ENCODE data around the gene CD300A. TPM values are rescaled to one million over a fixed set of nuclear protein-coding genes. Genes with fewer than 3 reads are reported as not detected.
"Not testable (repeated sequence)": the region's sequence is repeated elsewhere in the genome, so short reads cannot be mapped to it uniquely, and the experiment has no call there.

Gene CD300A
- total RNA-seq, 4 donors from 2014 or later = 5.5 to 13.0 (median 8.7) TPM

DNA sequence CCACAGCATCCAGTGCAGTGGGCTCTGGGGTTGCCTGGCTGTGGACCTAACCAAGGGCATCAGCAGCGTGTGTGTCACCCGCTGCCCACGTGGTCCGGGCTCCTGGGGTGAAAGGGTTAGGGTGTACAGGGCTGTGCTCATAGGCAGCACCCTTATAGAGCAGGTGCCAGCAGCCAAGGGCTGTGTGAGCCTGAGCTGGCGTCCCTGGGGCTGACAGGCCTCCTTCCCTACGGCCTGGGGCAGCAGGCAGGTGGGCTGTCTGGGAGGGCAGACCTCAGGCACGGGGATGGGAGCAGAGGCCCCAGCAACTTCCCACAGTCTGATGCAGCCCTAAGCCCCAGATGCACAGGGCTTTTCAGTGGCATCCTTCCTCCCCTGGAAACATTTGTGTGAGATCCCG is 13.9 kb downstream of the CD300A start:
- intact Hi-C loops (cut with DNase I; ENCODE audit: low total_unique reads) = no loop called here
- 76 to 84% methylated on average over 8 of the region's 8 CpGs for WGBS, 2 donors
- DNase-seq (ENCODE audit: low spot score in 2 of 2) = no peak
- no peak for TF ChIP-seq CTCF (IDR thresholded peaks at IDR 0.05)
- TF ChIP-seq POLR2A (IDR thresholded peaks at IDR 0.05) = no peak
- no peak overlapping the region for H3K4me3 ChIP-seq (ENCODE audit: low read depth, poor library complexity, severe bottlenecking)

DNA sequence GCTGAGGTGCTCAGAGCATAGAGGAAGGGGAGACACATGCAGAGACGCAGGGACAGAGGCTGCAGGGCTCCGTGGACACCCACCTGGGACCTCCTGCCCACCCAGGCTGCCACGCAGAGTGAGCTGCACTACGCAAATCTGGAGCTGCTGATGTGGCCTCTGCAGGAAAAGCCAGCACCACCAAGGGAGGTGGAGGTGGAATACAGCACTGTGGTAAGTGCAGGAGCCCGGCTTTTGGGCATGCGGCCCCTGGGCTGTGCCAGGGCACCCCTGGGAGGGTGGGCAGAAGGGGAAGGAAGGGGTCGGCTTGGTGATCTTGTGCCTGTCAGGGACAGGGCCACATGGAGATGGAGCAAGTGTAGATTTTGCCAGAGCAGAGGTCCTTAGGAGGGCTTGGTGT is 15.2 kb downstream of the CD300A start:
- DNase-seq (ENCODE audit: low spot score in 2 of 2) = no peak
- 75 to 85% methylated on average over 7 of the region's 7 CpGs for WGBS, 2 donors
- intact Hi-C loops (cut with DNase I; ENCODE audit: low total_unique reads) = no loop called here
- H3K4me3 ChIP-seq (ENCODE audit: low read depth, poor library complexity, severe bottlenecking) = no peak overlapping the region
- TF ChIP-seq CTCF (IDR thresholded peaks at IDR 0.05) = no peak
- no peak for TF ChIP-seq POLR2A (IDR thresholded peaks at IDR 0.05)

DNA sequence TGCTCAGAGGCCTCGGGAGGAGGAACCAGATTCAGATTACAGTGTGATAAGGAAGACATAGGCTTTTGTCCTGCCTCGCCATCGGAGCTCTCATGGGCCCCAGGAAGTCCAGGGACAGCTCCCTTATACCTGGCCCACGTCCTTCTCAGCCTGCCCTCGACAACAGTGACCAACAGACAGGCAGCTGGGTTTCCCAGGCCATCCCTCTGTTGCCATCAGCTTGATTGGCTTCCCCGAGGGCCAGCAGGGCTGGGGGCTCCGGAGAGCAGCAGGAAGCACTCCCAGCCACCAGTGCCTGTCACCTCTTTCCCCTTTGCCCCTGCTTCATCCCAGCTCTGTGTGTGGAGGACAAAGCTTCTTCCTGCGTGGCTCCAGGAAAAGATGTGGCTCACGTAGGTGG is 17.6 kb downstream of the CD300A start:
- DNase-seq (ENCODE audit: low spot score in 2 of 2) = peak in 1 of 2 donors; percentile 39
- no peak for TF ChIP-seq CTCF (IDR thresholded peaks at IDR 0.05)
- no peak for TF ChIP-seq POLR2A (IDR thresholded peaks at IDR 0.05)

DNA sequence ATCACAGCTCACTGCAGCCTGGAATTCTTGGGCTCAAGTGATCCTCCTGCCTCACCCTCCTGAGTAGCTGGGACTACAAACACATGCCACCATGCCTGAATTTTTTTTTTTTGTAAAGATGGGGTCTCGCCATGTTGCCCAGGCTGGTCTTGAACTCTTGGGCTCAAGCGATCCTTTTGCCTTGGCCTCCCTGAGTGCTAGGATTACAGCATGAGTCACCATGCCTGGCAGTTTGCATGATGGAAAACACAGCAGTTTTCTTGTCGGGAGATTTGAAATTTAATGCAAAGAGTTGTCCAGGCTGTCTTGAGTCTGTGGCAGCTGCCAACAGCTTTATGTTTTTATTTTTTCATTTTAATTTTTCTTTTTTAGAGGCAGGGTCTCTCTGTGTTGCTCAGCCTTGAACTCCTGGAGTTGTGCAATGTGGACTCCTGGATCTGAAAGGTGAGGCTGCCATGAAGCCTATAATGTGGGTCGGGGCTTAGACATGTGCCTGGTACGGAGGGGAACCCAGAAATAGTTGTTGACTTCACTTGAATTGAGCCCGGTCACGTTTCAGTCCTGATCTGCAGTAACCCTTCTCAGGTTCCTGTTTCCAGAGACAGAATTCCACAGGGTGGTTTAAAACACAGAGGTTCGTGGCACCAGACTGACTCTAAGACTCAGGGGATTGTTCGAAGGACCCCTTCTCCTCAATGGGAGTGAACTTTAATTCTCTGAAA is 18.7 kb downstream of the CD300A start:
- WGBS, 2 donors = 63 to 71% methylated on average over 9 of the region's 9 CpGs
- H3K4me3 ChIP-seq (ENCODE audit: low read depth, poor library complexity, severe bottlenecking) = no peak overlapping the region
- intact Hi-C loops (cut with DNase I; ENCODE audit: low total_unique reads) = no loop called here
- TF ChIP-seq POLR2A (IDR thresholded peaks at IDR 0.05) = no peak
- no peak for TF ChIP-seq CTCF (IDR thresholded peaks at IDR 0.05)
- DNase-seq (ENCODE audit: low spot score in 2 of 2) = peak in 1 of 2 donors; percentile 31

More for the DNA sequence above, 17.6 kb downstream of the CD300A start:
- no peak overlapping the region for H3K4me3 ChIP-seq (ENCODE audit: low read depth, poor library complexity, severe bottlenecking)
- WGBS, 2 donors = 77 to 80% methylated on average over 9 of the region's 9 CpGs
- intact Hi-C loops (cut with DNase I; ENCODE audit: low total_unique reads) = no loop called here

- TF ChIP-seq CTCF (IDR thresholded peaks at IDR 0.05) (no peak), POLR2A (IDR thresholded peaks at IDR 0.05) (no peak)
- peak in 1 of 2 donors; percentile 48 for DNase-seq (ENCODE audit: low spot score in 2 of 2)
- WGBS, 2 donors = 83 to 93% methylated on average over 5 of the region's 5 CpGs
- H3K4me3 ChIP-seq (ENCODE audit: low read depth, poor library complexity, severe bottlenecking) = no peak overlapping the region
- intact Hi-C loops (cut with DNase I; ENCODE audit: low total_unique reads) = no loop called here
These were observed 19.4 kb downstream of the CD300A start for GRCh38 chr17:74485841-74486240.

DNA sequence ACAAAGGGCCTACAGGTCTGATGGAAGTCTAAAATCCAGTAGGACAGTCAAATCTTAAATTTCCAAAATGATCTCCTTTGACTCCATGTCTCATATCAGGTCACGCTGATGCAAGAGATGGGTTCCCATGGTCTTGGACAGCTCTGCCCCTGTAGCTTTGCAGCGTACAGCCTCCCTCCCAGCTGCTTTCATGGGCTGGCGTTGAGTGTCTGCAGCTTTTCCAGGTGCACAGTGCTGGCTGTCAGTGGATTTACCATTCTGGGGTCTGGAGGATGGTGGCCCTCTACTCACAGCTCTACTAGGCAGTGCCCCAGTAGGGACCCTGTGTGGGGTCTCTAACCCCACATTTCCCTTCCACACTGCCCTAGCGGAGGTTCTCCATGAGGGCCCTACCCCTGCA is 21.8 kb downstream of the CD300A start:
- H3K4me3 ChIP-seq (ENCODE audit: low read depth, poor library complexity, severe bottlenecking); intact Hi-C loops (cut with DNase I; ENCODE audit: low total_unique reads): not testable (repeated sequence)
- 89 to 91% methylated on average over 4 of the region's 4 CpGs for WGBS, 2 donors
- peak in 1 of 2 donors; percentile 46 for DNase-seq (ENCODE audit: low spot score in 2 of 2)
